ENCODE results near the gene NTN1.

DNA sequence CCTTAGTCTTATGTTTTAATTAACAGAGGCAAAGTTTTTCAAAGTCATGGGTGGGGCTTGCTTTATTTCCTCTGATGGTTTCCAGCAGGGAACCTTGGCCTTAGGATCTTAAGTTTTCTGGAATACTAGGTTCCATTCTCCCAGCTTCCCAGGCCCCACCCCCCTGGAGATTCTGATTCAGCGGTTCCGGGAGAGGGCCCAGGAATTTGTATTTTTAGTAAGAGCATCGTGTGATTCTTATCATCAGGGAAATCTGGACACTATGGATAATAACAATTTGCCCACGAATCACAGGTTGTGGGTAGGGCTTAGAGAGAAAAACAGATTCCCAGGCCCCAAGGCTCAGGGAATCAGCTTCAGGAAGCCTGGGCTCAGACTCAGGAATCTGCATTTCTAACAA lies 263.6 kb downstream of the NTN1 start:
- TF ChIP-seq, protein P1, sequence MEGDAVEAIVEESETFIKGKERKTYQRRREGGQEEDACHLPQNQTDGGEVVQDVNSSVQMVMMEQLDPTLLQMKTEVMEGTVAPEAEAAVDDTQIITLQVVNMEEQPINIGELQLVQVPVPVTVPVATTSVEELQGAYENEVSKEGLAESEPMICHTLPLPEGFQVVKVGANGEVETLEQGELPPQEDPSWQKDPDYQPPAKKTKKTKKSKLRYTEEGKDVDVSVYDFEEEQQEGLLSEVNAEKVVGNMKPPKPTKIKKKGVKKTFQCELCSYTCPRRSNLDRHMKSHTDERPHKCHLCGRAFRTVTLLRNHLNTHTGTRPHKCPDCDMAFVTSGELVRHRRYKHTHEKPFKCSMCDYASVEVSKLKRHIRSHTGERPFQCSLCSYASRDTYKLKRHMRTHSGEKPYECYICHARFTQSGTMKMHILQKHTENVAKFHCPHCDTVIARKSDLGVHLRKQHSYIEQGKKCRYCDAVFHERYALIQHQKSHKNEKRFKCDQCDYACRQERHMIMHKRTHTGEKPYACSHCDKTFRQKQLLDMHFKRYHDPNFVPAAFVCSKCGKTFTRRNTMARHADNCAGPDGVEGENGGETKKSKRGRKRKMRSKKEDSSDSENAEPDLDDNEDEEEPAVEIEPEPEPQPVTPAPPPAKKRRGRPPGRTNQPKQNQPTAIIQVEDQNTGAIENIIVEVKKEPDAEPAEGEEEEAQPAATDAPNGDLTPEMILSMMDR (conservative IDR thresholded peaks at IDR 0.05; ENCODE audit: low read depth, low read length): no peak
- TF ChIP-seq SMC3 (IDR thresholded peaks at IDR 0.05; ENCODE audit: low read depth, low read length) (no peak), MXI1 (IDR thresholded peaks at IDR 0.05; ENCODE audit: borderline replicate concordance, low read depth, low read length) (no peak), RFX5 (IDR thresholded peaks at IDR 0.05; ENCODE audit: low read depth, low read length) (no peak)
